Activated CD8-positive, alpha-beta T cell treated with anti-CD3 and anti-CD28 coated beads, Interleukin-2, amount 10 ng/mL, durations not matched to agents 7 days and 5 days (primary cell): Measurements from ENCODE around the gene WHRN. TPM values are rescaled to one million over a fixed set of nuclear protein-coding genes. Genes with fewer than 3 reads are reported as not detected.

Source experiments
- ATAC-seq: fragments of 150-1000 bp; cut with Tn5 transposase; one replicate; pipeline ENCODE4 v1.10.0; 2021; ENCODE audit warnings: moderate library complexity
- CTCF ChIA-PET: fragments of 350-600 bp; sonication (Branson Sonifier 250); formaldehyde crosslinking; loops from one replicate; lab custom pipeline; 2021; ENCODE audit warnings: antibody characterized with exemption; lab: Charles Lee
- POLR2A ChIA-PET: fragments of 350-600 bp; sonication (Branson Sonifier 250); formaldehyde crosslinking; loops from one replicate; lab custom pipeline; 2021; ENCODE audit warnings: antibody characterized with exemption; lab: Charles Lee
- DNase-seq: peaks from one replicate; pipeline ENCODE4 v3.0.0-alpha.2; 2020
- H3K27ac Mint-ChIP-seq: one replicate; pipeline ENCODE4 v1.8.0; 2021; ENCODE audit warnings: mild to moderate bottlenecking, mixed read lengths
- H3K27me3 Mint-ChIP-seq: one replicate; pipeline ENCODE4 v1.8.0; 2021; ENCODE audit warnings: low read depth, mixed read lengths
- H3K36me3 Mint-ChIP-seq: one replicate; pipeline ENCODE4 v1.8.0; 2021; ENCODE audit warnings: low read depth, mixed read lengths
- H3K4me1 Mint-ChIP-seq: one replicate; pipeline ENCODE4 v1.8.0; 2021; ENCODE audit warnings: low read depth, mixed read lengths
- H3K4me3 Mint-ChIP-seq: one replicate; pipeline ENCODE4 v1.8.0; 2021; ENCODE audit warnings: mild to moderate bottlenecking, mixed read lengths
- H3K9me3 Mint-ChIP-seq: one replicate; pipeline ENCODE4 v1.8.0; 2022; ENCODE audit warnings: mixed read lengths; ENCODE audit not compliant: insufficient read depth
- total RNA-seq, 2 experiments: library from RNA; stranded (reverse); gene quantifications; one replicate each; pipeline ENCODE4 v1.2.3, GENCODE V29; 2021

The WHRN gene
- total RNA-seq, 2 experiments from 2014 or later = 2.6 to 4.1 TPM

- ChIA-PET CTCF (interaction anchor here (1.0 to 2.3 kb wide), 4 partner anchors 8 to 95 kb away, joined by 3 to 10 read pairs (median 5); no protein-coding TSS in a partner anchor), POLR2A (interaction anchor here (0.5 kb wide), 1 partner anchor 103 kb away, joined by 3 read pairs; no protein-coding TSS in a partner anchor)
- Mint-ChIP-seq H3K9me3 (no peaks in the 10 kb centered on the region), H3K36me3 (no peaks in the 10 kb centered on the region), H3K27ac (no peak overlapping the region), H3K4me1 (peaks cover 28% of the 10 kb centered on the region), H3K27me3 (peaks cover 29% of the 10 kb centered on the region), H3K4me3 (no peak overlapping the region)
- ATAC-seq (no peak), DNase-seq (no peak)
Observed at GRCh38 chr9:114499941-114500696, 5.2 kb downstream of the WHRN start.

DNA sequence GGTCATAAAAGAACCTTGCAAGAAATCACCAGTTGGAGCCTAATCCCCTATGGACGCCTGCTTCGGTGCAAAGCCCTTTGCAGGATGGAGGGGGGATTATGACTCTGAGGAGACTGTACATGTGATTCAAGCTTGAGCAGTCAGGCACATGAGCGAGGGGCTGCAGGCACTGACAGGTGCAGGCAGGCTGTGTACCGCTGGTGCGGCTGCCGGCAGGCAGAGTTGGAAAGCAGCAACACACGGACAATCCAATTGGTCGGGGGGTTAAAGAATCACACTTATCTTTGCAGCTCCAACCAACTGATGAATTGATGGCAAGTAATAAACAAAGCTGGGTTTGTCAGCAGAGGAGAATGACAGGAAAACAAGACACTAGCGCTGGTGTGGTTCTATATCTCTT is 5.7 kb downstream of the WHRN start:
- no peak for DNase-seq
- no peak overlapping the region for H3K4me3 Mint-ChIP-seq
- H3K27me3 Mint-ChIP-seq = peaks cover 33% of the 10 kb centered on the region
- peaks cover 26% of the 10 kb centered on the region for H3K4me1 Mint-ChIP-seq
- no peak for ATAC-seq
- ChIA-PET CTCF (interaction anchor here (1.0 to 1.7 kb wide), 3 partner anchors 8 to 12 kb away, joined by 3 to 10 read pairs (median 3); no protein-coding TSS in a partner anchor), POLR2A (no interaction called here)
- no peaks in the 10 kb centered on the region for H3K9me3 Mint-ChIP-seq
- H3K36me3 Mint-ChIP-seq = no peaks in the 10 kb centered on the region
- H3K27ac Mint-ChIP-seq = no peak overlapping the region

DNA sequence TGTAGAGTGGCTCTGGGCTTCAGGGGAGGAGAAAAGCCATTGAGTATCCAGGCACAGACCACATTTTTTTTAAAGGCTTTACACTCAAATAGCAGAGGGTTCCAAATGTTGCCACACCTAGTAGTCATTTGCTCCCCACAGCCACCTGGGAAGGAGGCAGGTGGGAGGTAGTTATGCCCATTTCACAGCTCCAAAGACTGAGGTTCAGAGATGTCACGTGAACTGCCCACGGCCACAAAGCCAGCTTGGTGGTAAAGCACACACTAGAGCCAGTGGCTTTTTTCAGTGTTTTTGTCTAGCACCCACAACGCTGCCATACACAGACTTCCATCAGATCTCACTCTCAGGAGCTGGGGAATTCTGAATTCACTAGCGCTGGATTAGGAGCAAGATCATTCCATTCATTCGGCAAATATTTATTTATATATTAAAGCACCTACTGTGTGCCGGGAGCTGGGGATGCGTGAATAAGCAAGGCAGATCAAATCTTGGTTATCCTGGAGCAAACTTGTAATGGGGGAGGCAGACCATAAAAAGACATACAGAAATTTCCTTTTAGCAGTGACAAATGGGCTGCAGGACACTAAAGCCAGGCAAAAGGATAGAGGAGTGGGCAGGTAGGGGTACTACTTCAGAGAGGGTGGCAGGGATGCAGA is 7.4 kb downstream of the WHRN start:
- Mint-ChIP-seq H3K27ac (no peak overlapping the region), H3K4me1 (peaks cover 20% of the 10 kb centered on the region), H3K4me3 (no peak overlapping the region), H3K36me3 (no peaks in the 10 kb centered on the region), H3K9me3 (no peaks in the 10 kb centered on the region), H3K27me3 (peaks cover 25% of the 10 kb centered on the region)
- POLR2A ChIA-PET = interaction anchor here (0.7 kb wide), 1 partner anchor 90 kb away, joined by 3 read pairs; the partner anchor contains the start of gene ATP6V1G1
- CTCF ChIA-PET = interaction anchor here (0.9 to 2.3 kb wide), 5 partner anchors 10 to 156 kb away, joined by 3 to 7 read pairs (median 4); no protein-coding TSS in a partner anchor
- ATAC-seq (peak; percentile 21), DNase-seq (no peak)

DNA sequence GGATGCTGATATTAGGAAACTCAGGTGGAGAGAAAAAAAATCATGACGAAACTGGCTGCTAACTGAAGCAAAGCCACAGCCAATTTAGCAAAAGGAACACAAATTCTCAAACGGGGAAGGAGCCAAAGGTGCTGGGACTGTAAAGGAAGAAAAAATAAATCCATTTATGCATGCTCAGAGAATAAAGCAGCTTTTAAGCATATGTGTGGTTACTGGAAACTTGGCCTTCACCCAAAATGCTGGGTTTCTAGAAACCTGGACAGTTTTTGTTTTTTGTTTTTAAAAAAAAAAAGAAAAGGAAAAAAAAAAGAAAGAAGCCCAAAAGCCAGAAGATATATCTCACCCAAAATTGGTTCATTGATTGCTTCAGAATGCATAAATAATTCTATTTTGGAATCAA is 8.0 kb downstream of the WHRN start:
- ATAC-seq (no peak), DNase-seq (no peak)
- no peak overlapping the region for H3K4me3 Mint-ChIP-seq
- ChIA-PET CTCF (interaction anchor here (0.8 to 2.3 kb wide), 5 partner anchors 10 to 156 kb away, joined by 3 to 7 read pairs (median 4); partner anchors contain the start of gene ATP6V1G1), POLR2A (interaction anchor here (0.7 kb wide), 1 partner anchor 91 kb away, joined by 3 read pairs; the partner anchor contains the start of gene ATP6V1G1)
- no peaks in the 10 kb centered on the region for H3K9me3 Mint-ChIP-seq
- H3K27ac Mint-ChIP-seq = no peak overlapping the region
- peaks cover 18% of the 10 kb centered on the region for H3K27me3 Mint-ChIP-seq
- H3K4me1 Mint-ChIP-seq = peaks cover 18% of the 10 kb centered on the region
- no peaks in the 10 kb centered on the region for H3K36me3 Mint-ChIP-seq

GRCh38 chr9:114496011-114496410 is 9.3 kb downstream of the WHRN start:
- no peak overlapping the region for H3K27ac Mint-ChIP-seq
- peaks cover 14% of the 10 kb centered on the region for H3K4me1 Mint-ChIP-seq
- ChIA-PET POLR2A (no interaction called here), CTCF (interaction anchor here (1.0 to 1.9 kb wide), 3 partner anchors 8 to 92 kb away, joined by 3 to 5 read pairs (median 4); partner anchors contain the start of gene ATP6V1G1)
- H3K27me3 Mint-ChIP-seq = peaks cover 13% of the 10 kb centered on the region
- DNase-seq (no peak), ATAC-seq (no peak)
- H3K36me3 Mint-ChIP-seq = no peaks in the 10 kb centered on the region
- H3K9me3 Mint-ChIP-seq = no peaks in the 10 kb centered on the region
- H3K4me3 Mint-ChIP-seq = no peak overlapping the region

DNA sequence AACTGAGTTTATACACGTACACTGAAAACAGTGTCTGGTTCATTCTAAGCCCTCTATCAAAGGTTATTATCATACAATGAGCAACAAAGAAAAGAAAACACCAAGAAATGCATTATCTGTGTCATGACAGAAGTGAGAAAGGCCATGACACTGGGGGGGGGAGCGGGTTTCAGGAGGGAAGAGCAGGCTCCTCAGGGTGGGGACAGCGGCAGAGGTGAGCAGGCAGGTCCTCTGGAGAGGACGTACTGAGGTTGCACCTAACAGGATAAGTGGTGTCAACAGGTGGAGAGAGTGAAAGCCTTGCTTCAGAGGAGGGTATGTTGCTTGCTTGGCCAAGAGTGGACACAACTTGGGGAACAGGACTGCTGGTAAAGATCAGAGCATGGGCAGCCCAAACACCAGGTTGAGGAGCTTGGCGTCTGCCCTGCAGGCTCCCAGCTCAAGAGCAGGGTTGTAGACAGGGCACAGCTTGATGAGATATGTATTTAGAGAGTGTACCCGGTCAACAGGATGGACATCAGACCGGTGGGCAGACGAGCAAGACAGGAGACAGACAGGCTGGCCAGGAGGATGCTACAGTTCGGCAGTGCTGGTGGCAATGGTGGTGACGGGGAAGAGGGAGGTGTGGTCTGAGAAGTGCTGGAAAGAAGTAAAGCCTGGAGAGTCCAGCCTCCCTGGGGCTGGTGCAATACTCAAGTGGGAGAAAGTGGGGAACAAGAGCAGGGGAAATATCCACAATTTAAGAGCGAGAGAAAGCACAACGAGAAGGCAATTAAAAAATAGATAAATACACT is 10.3 kb downstream of the WHRN start:
- POLR2A ChIA-PET = no interaction called here
- H3K27ac Mint-ChIP-seq = no peak overlapping the region
- no peak for ATAC-seq

GRCh38 chr9:114493521-114494184 is 11.6 kb downstream of the WHRN start:
- Mint-ChIP-seq H3K4me3 (no peak overlapping the region), H3K27me3 (peaks cover 9% of the 10 kb centered on the region), H3K9me3 (no peaks in the 10 kb centered on the region), H3K36me3 (no peaks in the 10 kb centered on the region), H3K27ac (no peak overlapping the region), H3K4me1 (peaks cover 14% of the 10 kb centered on the region)
- ChIA-PET POLR2A (no interaction called here), CTCF (no interaction called here)
- no peak for DNase-seq
- no peak for ATAC-seq

More for the DNA sequence above, 10.3 kb downstream of the WHRN start:
- peaks cover 13% of the 10 kb centered on the region for H3K27me3 Mint-ChIP-seq
- H3K4me1 Mint-ChIP-seq = peaks cover 14% of the 10 kb centered on the region
- H3K9me3 Mint-ChIP-seq = no peaks in the 10 kb centered on the region
- H3K36me3 Mint-ChIP-seq = no peaks in the 10 kb centered on the region
- H3K4me3 Mint-ChIP-seq = no peak overlapping the region
- CTCF ChIA-PET = interaction anchor here (1.9 kb wide), 1 partner anchor 12 kb away, joined by 5 read pairs; no protein-coding TSS in a partner anchor
- DNase-seq = no peak

DNA sequence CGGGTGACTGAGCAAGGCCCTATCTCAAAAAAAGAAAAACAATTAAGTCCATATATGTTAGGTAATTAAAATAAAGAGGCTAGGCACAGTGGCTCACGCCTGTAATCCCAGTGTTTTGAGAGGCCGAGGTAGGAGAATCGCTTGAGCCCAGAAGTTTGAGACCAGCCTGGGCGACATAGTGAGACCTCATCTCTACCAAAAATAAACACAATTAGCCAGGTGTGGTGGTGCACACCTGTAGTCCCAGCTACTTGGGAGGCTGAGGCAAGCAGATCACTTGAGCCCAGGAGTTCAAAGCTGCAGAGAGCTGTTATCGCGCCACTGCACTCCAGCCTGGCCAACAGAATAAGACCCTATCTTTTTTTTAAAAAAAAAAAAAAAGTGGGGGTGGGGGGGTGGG is 12.3 kb downstream of the WHRN start:
- Mint-ChIP-seq H3K4me1 (peaks cover 12% of the 10 kb centered on the region), H3K27ac (no peak overlapping the region), H3K27me3 (peaks cover 9% of the 10 kb centered on the region), H3K9me3 (no peaks in the 10 kb centered on the region), H3K36me3 (no peaks in the 10 kb centered on the region), H3K4me3 (no peak overlapping the region)
- DNase-seq = no peak
- ChIA-PET POLR2A (no interaction called here), CTCF (no interaction called here)
- no peak for ATAC-seq

GRCh38 chr9:114491430-114492003 is 13.8 kb downstream of the WHRN start:
- Mint-ChIP-seq H3K27me3 (peaks cover 9% of the 10 kb centered on the region), H3K36me3 (no peaks in the 10 kb centered on the region), H3K4me1 (peaks cover 7% of the 10 kb centered on the region), H3K9me3 (no peaks in the 10 kb centered on the region), H3K27ac (no peak overlapping the region), H3K4me3 (no peak overlapping the region)
- CTCF ChIA-PET = interaction anchor here (1.3 kb wide), 1 partner anchor 12 kb away, joined by 3 read pairs; no protein-coding TSS in a partner anchor
- ATAC-seq (no peak), DNase-seq (no peak)
- POLR2A ChIA-PET = interaction anchor here (0.6 kb wide), 1 partner anchor 27 kb away, joined by 3 read pairs; no protein-coding TSS in a partner anchor

DNA sequence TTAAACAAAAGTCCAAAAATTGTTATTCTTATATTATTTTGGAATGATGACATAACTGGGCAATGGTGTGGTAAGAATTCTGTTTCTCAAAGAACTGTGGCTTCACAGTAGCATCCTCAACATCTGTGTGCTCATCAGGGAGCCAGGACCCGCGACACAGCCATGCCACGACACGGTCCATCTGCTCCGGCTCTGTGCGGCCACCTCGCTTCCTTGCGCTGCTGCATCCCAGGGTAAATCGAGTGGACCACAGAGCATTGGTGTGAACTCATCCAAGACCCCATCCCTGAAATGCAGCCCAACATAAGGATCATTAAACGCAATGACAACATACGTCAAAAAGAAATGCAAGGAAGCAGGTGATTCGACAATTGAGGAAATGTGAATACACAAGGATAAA is 15.3 kb downstream of the WHRN start:
- no peaks in the 10 kb centered on the region for H3K9me3 Mint-ChIP-seq
- DNase-seq (no peak), ATAC-seq (no peak)
- no peak overlapping the region for H3K27ac Mint-ChIP-seq
- POLR2A ChIA-PET = no interaction called here
- H3K27me3 Mint-ChIP-seq = peaks cover 2% of the 10 kb centered on the region
- no peaks in the 10 kb centered on the region for H3K36me3 Mint-ChIP-seq
- CTCF ChIA-PET = interaction anchor here (7.1 to 7.9 kb wide), 3 partner anchors 17 to 163 kb away, joined by 46 to 145 read pairs (median 115); partner anchors contain the start of gene WHRN
- H3K4me1 Mint-ChIP-seq = peaks cover 18% of the 10 kb centered on the region
- no peak overlapping the region for H3K4me3 Mint-ChIP-seq
